Measurements from ENCODE around the gene ZG16.

Gene ZG16

DNA sequence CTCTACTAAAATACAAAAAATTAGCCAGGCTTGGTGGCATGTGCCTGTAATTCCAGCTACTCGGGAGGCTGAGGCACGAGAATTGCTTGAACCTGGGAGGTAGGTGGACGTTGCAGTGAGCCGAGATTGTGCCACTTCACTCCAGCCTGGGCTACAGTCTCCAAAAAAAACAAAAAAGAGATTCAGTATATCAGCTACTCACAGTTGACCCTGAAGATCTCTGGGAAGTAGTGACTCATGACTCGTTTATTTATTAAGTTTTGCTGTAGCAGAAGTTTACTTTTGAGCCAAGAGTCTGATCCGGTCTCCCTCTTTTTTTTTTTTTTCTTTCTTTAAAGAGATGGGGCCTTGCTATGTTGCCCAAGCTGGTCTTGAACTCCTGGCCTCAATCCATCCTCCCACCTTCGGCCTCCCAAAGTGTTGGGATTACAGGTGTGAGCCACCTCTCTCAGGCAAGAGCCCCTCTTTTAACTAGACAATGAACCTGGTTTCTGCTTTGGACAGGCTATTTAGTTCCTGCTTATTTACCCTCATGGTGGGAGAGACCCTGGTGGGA is 46.6 kb downstream of the ZG16 start:
- H3K4me3 ChIP-seq (ENCODE audit: low read length), result no peak overlapping the region
- no peak for DNase-seq (ENCODE audit: low read depth)
- TF ChIP-seq, protein P1, sequence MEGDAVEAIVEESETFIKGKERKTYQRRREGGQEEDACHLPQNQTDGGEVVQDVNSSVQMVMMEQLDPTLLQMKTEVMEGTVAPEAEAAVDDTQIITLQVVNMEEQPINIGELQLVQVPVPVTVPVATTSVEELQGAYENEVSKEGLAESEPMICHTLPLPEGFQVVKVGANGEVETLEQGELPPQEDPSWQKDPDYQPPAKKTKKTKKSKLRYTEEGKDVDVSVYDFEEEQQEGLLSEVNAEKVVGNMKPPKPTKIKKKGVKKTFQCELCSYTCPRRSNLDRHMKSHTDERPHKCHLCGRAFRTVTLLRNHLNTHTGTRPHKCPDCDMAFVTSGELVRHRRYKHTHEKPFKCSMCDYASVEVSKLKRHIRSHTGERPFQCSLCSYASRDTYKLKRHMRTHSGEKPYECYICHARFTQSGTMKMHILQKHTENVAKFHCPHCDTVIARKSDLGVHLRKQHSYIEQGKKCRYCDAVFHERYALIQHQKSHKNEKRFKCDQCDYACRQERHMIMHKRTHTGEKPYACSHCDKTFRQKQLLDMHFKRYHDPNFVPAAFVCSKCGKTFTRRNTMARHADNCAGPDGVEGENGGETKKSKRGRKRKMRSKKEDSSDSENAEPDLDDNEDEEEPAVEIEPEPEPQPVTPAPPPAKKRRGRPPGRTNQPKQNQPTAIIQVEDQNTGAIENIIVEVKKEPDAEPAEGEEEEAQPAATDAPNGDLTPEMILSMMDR (conservative IDR thresholded peaks at IDR 0.05; ENCODE audit: low read depth, low read length), result no peak

- TF ChIP-seq, protein P1 (conservative IDR thresholded peaks at IDR 0.05; ENCODE audit: low read depth, low read length), result no peak
- no peak overlapping the region for H3K4me3 ChIP-seq (ENCODE audit: low read length)
- no peak for DNase-seq (ENCODE audit: low read depth)
Measured at GRCh38 chr16:29825145-29826044, 47.3 kb downstream of the ZG16 start.

DNA sequence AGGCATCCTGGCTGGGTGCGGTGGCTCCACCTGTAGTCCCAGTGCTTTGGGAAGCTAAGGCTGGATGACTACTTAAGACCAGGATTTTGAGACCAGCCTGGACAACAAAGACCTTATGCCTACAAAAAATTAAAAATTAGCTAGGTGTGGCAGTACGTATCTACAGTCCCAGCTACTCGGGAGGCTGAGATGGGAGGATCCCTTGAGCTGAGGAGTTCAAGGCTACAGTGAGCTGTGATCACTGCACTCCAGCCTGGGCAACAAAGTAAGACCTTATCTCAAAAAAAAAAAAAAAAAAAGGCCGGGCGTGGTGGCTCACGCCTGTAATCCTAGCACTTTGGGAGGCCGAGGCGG is 48.3 kb downstream of the ZG16 start:
- TF ChIP-seq, protein P1 (conservative IDR thresholded peaks at IDR 0.05; ENCODE audit: low read depth, low read length), result no peak
- no peak overlapping the region for H3K4me3 ChIP-seq (ENCODE audit: low read length)
- no peak for DNase-seq (ENCODE audit: low read depth)

GRCh38 chr16:29830774-29831173 is 52.7 kb downstream of the ZG16 start:
- TF ChIP-seq, protein P1 (conservative IDR thresholded peaks at IDR 0.05; ENCODE audit: low read depth, low read length), result no peak
- no peak for DNase-seq (ENCODE audit: low read depth)
- no peak overlapping the region for H3K4me3 ChIP-seq (ENCODE audit: low read length)

DNA sequence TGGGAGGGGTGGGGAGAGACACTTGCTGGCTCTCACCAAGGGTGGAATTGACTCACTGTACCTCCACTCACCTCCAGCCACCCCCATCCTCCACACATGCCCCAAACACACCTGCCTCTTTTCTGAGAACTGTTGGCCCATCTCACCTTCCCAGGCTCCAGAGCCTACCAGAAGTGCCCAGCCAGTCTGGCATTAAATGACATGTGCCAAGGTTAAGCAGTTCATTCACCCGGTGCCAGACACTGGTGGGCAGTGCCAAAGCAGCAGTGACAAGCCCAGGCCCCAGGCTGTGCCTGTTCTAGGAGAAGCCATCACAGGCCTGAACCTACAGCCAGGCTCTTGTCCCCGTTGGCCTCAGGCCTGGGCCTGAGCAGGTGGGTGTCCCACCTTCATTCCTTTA is 53.4 kb downstream of the ZG16 start:
- no peak overlapping the region for H3K4me3 ChIP-seq (ENCODE audit: low read length)
- TF ChIP-seq, protein P1 (conservative IDR thresholded peaks at IDR 0.05; ENCODE audit: low read depth, low read length), result no peak
- DNase-seq (ENCODE audit: low read depth), result no peak

Data from retinal pigment epithelial cell (primary cell).